Measurements from ENCODE around the gene PALM.

The PALM gene

DNA sequence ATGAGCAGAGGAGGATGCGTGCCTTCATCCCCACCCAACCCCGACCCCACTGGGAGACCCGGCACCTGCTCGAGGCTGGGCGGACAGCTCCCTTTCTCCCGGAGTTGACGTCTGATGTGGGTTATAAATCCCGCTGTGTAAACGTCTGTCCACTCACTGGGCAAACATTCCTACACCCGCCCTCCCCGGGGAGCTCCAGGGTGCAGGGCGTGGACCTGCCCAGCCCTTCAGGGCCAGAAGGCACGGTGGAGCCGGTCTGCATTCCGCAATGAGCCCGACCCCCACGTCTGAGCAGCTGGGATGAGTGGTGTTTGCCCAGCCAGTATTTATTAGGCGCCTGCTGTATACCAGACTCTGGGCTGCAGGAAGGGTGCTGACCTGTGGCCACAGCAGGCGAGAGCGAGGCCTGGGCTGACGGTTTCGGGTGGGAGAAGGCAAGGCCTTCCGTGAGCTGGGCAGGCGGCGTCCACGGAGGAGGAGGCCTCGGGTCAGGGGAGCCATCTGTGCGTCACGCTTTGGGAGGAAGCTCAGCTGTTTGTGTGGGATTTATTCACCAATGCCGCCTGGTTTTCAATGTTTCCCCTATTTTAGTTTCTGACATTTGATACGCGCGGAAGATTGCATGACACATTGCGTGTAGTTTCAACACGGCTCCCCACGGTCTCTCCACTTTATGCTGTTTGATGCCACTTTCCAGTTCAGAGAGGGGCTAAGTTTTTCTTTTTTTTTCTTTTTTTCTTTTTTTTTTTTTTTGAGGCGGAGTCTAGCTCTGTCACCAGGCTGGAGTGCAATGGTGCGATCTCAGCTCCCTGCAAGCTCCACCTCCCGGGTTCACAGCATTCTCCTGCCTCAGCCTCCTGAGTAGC is 44.1 kb downstream of the PALM start:
- peak; percentile 87 for DNase-seq (ENCODE audit: low spot score)

GRCh38 chr19:754530-754929 is 45.8 kb downstream of the PALM start:
- no peak for DNase-seq (ENCODE audit: low spot score)

GRCh38 chr19:755063-755462 is 46.3 kb downstream of the PALM start:
- DNase-seq (ENCODE audit: low spot score), result no peak

- DNase-seq (ENCODE audit: low spot score), result peak; percentile 76
These were observed 47.5 kb downstream of the PALM start for GRCh38 chr19:756236-756635.

- DNase-seq (ENCODE audit: low spot score), result no peak
These were observed 48.3 kb downstream of the PALM start for GRCh38 chr19:756821-757688.

- no peak for DNase-seq (ENCODE audit: low spot score)
These were observed 49.3 kb downstream of the PALM start for GRCh38 chr19:757811-758668.

DNA sequence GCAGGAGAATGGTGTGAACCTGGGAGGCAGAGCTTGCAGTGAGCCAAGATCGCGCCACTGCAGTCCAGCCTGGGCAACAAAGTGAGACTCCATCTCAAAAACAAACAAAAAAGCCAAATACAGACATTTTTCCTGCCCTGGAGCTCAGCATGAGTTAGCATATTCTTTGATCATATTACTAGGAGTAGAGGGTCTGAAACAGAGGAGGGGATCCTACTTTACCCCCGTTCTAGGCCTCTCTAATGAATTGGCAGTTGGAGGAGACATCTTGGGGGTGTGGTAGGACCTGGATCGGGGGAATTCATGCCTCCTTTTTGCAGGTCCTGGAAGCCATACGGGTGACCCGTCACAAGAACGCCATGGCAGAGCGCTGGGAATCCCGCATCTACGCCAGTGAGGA is 54.4 kb downstream of the PALM start:
- no peak for DNase-seq (ENCODE audit: low spot score)

GRCh38 chr19:763869-764268 is 55.1 kb downstream of the PALM start:
- DNase-seq (ENCODE audit: low spot score), result no peak

- no peak for DNase-seq (ENCODE audit: low spot score)
These were observed 55.6 kb downstream of the PALM start for GRCh38 chr19:764301-764700.

DNA sequence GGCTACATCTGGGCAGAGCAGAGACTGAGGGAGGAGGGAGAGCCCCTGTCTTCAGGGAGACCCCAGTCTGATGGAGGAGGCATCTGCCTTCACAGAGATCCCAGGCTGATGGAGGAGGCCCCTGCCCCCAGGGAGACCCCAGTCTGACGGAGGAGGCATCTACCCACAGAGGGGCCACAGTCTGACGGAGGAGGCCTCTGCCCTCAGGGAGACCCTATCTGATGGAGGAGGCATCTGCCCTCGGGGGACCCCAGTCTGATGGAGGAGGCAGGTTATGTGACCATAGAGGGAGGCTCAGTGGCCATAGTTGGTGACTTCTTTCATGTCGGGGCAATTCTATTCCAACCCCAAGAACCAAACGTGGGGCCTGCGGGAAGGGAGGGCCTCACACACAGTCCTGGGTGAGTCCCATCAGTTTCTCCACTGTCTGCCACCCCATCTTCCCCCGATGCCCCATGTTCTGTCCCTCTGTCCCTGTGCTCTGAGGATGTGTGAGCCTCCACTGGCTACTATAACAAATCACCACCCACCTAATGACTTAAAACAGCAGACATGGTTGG is 56.5 kb downstream of the PALM start:
- no peak for DNase-seq (ENCODE audit: low spot score)

- peak; percentile 86 for DNase-seq (ENCODE audit: low spot score)
These were observed 59.7 kb downstream of the PALM start for GRCh38 chr19:768424-768823.

GRCh38 chr19:769616-770015 is 60.9 kb downstream of the PALM start:
- no peak for DNase-seq (ENCODE audit: low spot score)

DNA sequence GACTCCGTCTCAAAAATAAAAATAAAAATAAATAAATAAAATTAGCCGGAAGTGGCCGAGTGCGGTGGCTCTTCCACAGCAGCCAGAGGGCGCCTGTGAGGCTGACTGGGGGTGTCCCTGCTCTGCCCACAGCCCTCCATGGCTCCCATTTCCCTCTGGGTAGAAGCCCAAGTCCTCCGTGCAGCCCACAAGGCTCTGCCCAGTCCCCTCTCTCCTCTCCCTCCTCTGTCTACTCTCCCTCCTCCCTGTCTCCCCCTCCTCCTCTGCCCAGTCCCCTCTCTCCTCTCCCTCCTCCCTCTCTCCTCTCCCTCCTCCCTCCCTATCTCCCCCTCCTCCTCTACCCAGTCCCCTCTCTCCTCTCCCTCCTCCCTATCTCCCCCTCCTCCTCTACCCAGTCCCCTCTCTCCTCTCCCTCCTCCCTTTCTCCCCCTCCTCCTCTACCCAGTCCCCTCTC is 62.6 kb downstream of the PALM start:
- DNase-seq (ENCODE audit: low spot score), result peak; percentile 60

- no peak for DNase-seq (ENCODE audit: low spot score)
These were observed 63.3 kb downstream of the PALM start for GRCh38 chr19:772063-772462.

GRCh38 chr19:772730-773436 is 64.1 kb downstream of the PALM start:
- no peak for DNase-seq (ENCODE audit: low spot score)

DNA sequence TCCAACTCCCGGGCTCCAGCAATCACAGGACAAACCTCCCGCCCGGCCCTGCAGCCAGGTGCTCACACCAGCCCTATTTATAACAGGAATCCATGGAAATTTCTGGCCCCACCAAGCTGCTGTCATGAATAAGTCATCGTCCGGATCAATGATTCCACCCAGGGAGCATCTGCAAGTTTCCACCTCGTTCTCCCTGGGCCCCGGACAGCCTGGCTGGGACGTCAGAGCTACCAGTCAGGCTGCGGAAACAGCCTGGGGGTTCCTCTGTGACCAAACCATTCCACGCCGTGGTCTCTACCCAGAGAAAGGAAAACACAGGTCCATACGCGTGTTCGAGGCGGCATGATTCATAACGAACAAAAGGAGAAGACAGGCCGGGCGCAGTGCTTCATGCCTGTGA is 67.8 kb downstream of the PALM start:
- DNase-seq (ENCODE audit: low spot score), result no peak

DNA sequence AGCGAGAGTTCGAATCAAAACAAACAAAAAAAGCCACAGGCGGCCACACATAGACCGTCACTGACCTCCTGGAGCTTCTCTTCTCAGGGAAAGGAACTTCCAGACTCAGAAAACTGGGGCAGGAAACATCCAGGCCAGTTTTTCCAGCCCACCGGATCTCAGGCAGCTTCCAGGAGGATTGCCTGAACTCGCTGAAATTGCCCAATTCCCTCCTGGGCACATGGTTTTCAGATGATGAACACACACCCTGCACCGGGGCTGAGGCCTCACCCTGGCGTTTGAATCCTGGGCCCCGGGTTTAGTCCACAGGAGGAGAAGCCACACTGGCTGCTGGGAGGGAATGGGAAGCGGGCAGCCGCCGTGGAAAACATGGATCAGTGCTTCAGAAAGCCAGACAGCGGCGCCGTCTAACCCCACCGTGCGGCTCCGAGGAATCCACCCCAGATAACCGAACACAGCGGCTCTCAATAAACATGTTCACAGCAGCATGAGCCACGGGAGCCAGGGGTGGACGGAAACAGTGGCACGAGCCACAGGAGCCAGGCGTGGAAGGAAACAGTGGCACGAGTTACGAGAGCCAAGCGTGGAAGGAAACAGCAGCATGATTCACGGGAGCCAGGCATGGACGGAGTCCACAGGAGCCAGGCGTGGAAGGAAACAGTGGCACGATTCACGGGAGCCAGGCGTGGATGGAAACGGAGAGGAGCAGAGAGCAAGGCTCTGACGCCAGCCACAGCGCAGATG is 70.3 kb downstream of the PALM start:
- DNase-seq (ENCODE audit: low spot score), result peak; percentile 85

DNA sequence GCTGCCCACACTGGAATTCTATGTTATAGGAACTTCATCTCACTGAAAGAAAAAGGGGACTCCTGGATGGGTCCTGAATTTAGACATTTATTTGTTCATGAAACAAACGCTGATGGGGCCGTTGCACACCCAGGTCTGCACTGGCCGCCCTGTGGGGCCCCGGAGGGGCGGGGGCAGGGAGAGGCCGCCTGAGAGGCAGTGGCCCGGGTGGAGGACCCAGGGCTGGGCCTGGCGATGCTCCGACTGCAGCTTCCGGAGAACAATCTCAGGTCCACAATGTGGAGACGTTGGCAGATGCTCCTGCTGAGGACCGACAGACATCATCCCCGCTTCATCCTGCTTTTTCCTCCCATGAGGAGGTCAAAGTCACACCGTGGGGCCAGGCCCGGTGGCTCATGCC is 72.2 kb downstream of the PALM start:
- DNase-seq (ENCODE audit: low spot score), result no peak

GRCh38 chr19:781800-782184 is 73.1 kb downstream of the PALM start:
- DNase-seq (ENCODE audit: low spot score), result no peak

DNA sequence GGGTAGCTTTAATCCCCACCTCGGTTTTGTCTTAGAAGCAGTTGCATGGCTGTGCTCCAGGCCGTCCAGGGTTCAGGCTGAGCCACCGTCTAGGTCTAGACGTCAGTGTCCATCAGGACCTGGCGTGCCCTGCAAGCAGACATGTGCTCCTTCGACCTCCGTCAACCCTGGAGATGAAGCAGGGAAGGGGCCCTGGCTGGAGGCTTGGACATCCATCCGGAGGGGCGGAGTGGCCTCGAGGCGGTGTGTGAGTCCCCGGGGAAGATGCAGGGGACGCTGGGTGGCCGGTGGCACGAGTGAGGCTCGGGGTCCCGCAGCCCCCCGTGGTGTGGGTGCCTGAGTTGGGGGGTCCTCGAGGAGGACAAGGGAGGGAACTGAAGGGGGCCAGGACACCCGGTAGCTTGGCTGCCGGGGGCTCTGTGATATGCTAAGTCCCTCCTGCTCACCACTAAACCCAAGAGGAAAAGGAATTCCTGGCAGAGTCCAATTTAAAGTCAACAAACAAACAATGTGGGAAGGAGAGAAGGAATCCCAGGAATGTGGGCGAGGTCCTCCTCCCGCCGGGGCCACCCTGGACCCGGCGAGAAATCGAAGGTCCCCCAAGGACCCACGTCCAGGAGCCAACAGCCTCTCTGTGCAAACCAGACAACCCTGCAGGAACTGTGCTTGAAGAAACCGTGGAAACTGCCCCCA is 73.6 kb downstream of the PALM start:
- peak; percentile 76 for DNase-seq (ENCODE audit: low spot score)
